Cardiac septum (tissue), 1 donor: Measurements from ENCODE around the gene PTPRD. TPM values are rescaled to one million over a fixed set of nuclear protein-coding genes. Genes with fewer than 3 reads are reported as not detected.

Source experiments
- DNase-seq: peaks from one replicate; pipeline ENCODE4 v3.0.0-alpha.2; 2020; ENCODE audit warnings: low spot score
- intact Hi-C: fragments of 100-400 bp; cut with DNase I; formaldehyde crosslinking; loops from one replicate; pipeline ENCODE4 v1.14.0; 2022
- total RNA-seq: library from RNA; stranded (reverse); fragmentation: NEBNext Ultra II Directional; extraction: Animal tissue kit (Norgen Biotek cat#: 25700); gene quantifications from one replicate; pipeline ENCODE4 v1.2.1, GENCODE V29; 2021
- donor health status: DM: no; HTN: no; CAD: no.

The PTPRD gene
- total RNA-seq, 1 donor from 2014 or later, result 13.0 TPM

- intact Hi-C loops, result no loop called here
Measured at GRCh38 chr9:10094563-10094962, 518.2 kb downstream of the PTPRD start.

GRCh38 chr9:10080012-10080411 lies 532.8 kb downstream of the PTPRD start:
- intact Hi-C loops, result no loop called here
- DNase-seq, result no peak

More at GRCh38 chr9:10094563-10094962, 518.2 kb downstream of the PTPRD start:
- DNase-seq, result no peak

GRCh38 chr9:10079284-10079964 lies 533.4 kb downstream of the PTPRD start:
- intact Hi-C loops, result no loop called here
- no peak for DNase-seq

- intact Hi-C loops, result no loop called here
- no peak for DNase-seq
Measured at GRCh38 chr9:10071579-10071978, 541.2 kb downstream of the PTPRD start.

GRCh38 chr9:10062629-10063395 lies 550.0 kb downstream of the PTPRD start:
- intact Hi-C loops, result loop anchor here (10.0 kb wide), 1 partner anchor 142 kb away; no protein-coding TSS in a partner anchor
- no peak for DNase-seq

GRCh38 chr9:10059044-10059443 lies 553.8 kb downstream of the PTPRD start:
- intact Hi-C loops, result loop anchor here (5.0 kb wide), 1 partner anchor 208 kb away; no protein-coding TSS in a partner anchor

GRCh38 chr9:10055886-10056395 lies 556.9 kb downstream of the PTPRD start:
- no peak for DNase-seq
- intact Hi-C loops, result loop anchor here (5.0 kb wide), 1 partner anchor 211 kb away; no protein-coding TSS in a partner anchor

More at GRCh38 chr9:10059044-10059443, 553.8 kb downstream of the PTPRD start:
- DNase-seq, result no peak

GRCh38 chr9:10054456-10054855 lies 558.3 kb downstream of the PTPRD start:
- DNase-seq, result no peak
- intact Hi-C loops, result no loop called here

GRCh38 chr9:10052916-10053315 lies 559.9 kb downstream of the PTPRD start:
- DNase-seq, result no peak
- intact Hi-C loops, result no loop called here

GRCh38 chr9:10052181-10052580 lies 560.6 kb downstream of the PTPRD start:
- intact Hi-C loops, result no loop called here
- DNase-seq, result no peak

GRCh38 chr9:10050016-10050415 lies 562.8 kb downstream of the PTPRD start:
- DNase-seq, result no peak
- intact Hi-C loops, result no loop called here

- intact Hi-C loops, result no loop called here
Measured at GRCh38 chr9:10048994-10049393, 563.8 kb downstream of the PTPRD start.

GRCh38 chr9:10045598-10045997 lies 567.2 kb downstream of the PTPRD start:
- intact Hi-C loops, result no loop called here

More at GRCh38 chr9:10048994-10049393, 563.8 kb downstream of the PTPRD start:
- DNase-seq, result no peak

GRCh38 chr9:10041726-10042229 lies 571.0 kb downstream of the PTPRD start:
- DNase-seq, result no peak
- intact Hi-C loops, result no loop called here

More at GRCh38 chr9:10045598-10045997, 567.2 kb downstream of the PTPRD start:
- no peak for DNase-seq

GRCh38 chr9:10036095-10036494 lies 576.7 kb downstream of the PTPRD start:
- no peak for DNase-seq
- intact Hi-C loops, result no loop called here

- intact Hi-C loops, result no loop called here
Measured at GRCh38 chr9:10032166-10032565, 580.6 kb downstream of the PTPRD start.

GRCh38 chr9:10026443-10026984 lies 586.3 kb downstream of the PTPRD start:
- no peak for DNase-seq
- intact Hi-C loops, result no loop called here

More at GRCh38 chr9:10032166-10032565, 580.6 kb downstream of the PTPRD start:
- DNase-seq, result no peak

GRCh38 chr9:10015755-10016154 lies 597.0 kb downstream of the PTPRD start:
- DNase-seq, result no peak
- intact Hi-C loops, result no loop called here

GRCh38 chr9:10014889-10015288 lies 597.9 kb downstream of the PTPRD start:
- no peak for DNase-seq
- intact Hi-C loops, result no loop called here

GRCh38 chr9:10009401-10009800 lies 603.4 kb downstream of the PTPRD start:
- intact Hi-C loops, result no loop called here
- no peak for DNase-seq
